ENCODE measurements around the gene NKX2-8. TPM values are rescaled to one million over a fixed set of nuclear protein-coding genes. Genes with fewer than 3 reads are reported as not detected.
A peak's percentile ranks its signal among the peaks of the same experiment; 100 is the strongest.

Gene NKX2-8
- polyA plus RNA-seq, 3 donors: not detected

DNA sequence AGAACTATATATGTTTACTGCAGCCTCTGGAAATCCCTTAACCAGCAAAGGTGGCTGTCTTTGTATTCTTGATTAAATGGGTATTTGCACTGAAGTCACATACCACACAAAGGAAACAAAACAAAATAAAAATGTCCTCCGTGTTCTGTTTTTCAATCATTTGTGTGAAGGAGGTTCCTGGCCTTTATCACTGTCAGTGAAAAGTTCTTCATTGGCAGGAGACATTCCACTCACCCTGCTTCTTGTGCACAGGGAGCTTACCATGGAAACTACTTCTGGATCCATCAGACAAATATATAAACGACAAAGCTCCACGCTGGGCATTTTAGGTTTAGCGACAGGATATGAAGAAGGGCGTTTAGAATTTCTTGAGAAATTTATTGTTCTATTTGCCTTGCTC is 5.7 kb upstream of the NKX2-8 start:
- no peak overlapping the region for H3K4me3 Mint-ChIP-seq
- peaks cover 53 to 74% (median 56%) of the 10 kb centered on the region in 3 donors for H3K27me3 Mint-ChIP-seq (ENCODE audit: low read depth in 3 of 3)

DNA sequence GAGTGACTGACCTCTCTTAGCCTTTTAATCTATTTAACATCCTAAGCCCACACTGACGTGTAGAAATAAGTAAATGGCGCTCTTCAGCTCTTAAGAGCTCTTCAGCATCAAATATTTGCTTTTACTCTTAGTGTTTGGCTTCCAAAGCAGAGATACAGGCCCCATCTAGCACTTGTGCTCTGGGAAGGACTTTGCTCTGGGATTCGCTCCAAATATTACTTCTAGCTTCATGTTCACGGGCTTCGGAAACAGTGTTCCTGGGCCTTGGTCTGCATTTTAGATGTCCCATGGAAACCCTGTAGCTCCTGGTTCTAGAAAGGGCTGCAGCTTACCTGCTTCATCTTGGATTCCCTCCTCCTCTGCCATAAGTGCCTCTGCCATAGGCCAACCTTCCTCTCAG is 2.7 kb upstream of the NKX2-8 start:
- Histone ChIP-seq H3K36me3 (replicated peaks in 1 of 2; ENCODE audit: control insufficient read depth in 1 of 2, insufficient read depth in 2 of 2, low read length in 2 of 2) (no peaks in the 10 kb centered on the region), H3K79me2 (ENCODE audit: insufficient read depth, low read length) (no peaks in the 10 kb centered on the region), H3K9ac (ENCODE audit: insufficient read depth, low read length, poor library complexity, severe bottlenecking) (no peak overlapping the region), H3K4me2 (replicated peaks; ENCODE audit: extremely low read depth, low read length, poor library complexity, severe bottlenecking) (no peak overlapping the region), H3K9me3 (replicated peaks in 1 of 2; ENCODE audit: control insufficient read depth in 1 of 2, insufficient read depth in 1 of 2, low read length in 2 of 2) (peaks cover 0 to 22% of the 10 kb centered on the region in 2 donors), H3K27me3 (ENCODE audit: control insufficient read depth in 2 of 2, insufficient read depth in 2 of 2, low read length in 2 of 2) (peaks cover 67 to 95% of the 10 kb centered on the region in 2 donors), H3K4me3 (replicated peaks in 1 of 3; ENCODE audit: low read depth in 2 of 3, low read length in 3 of 3) (no peak overlapping the region), H3K27ac (ENCODE audit: low read depth in 1 of 2, low read length in 2 of 2) (no peak overlapping the region), H3K4me1 (ENCODE audit: control insufficient read depth in 1 of 2, insufficient read depth in 2 of 2, low read length in 2 of 2) (no peaks in the 10 kb centered on the region), H4K20me1 (ENCODE audit: insufficient read depth, low read length) (no peaks in the 10 kb centered on the region), H2AFZ (ENCODE audit: insufficient read depth, low read depth, low read length, poor library complexity, severe bottlenecking) (no peak overlapping the region)
- no peak for DNase-seq
- Mint-ChIP-seq H3K4me3 (peak overlapping the region in 1 of 2 donors; percentile 72), H3K27ac (peak overlapping the region in 1 of 7 donors; percentile 40), H3K27me3 (ENCODE audit: low read depth in 3 of 3) (peaks cover 76 to 89% (median 76%) of the 10 kb centered on the region in 3 donors), H3K36me3 (no peaks in the 10 kb centered on the region), H3K9me3 (peaks cover 0 to 26% (median 4%) of the 10 kb centered on the region in 7 donors), H3K4me1 (peaks cover 2% of the 10 kb centered on the region)
- intact Hi-C loops (cut with micrococcal nuclease): no loop called here
- WGBS (ENCODE audit: insufficient coverage): 21% methylated on average over 4 of the region's 5 CpGs
- TF ChIP-seq, protein P1, sequence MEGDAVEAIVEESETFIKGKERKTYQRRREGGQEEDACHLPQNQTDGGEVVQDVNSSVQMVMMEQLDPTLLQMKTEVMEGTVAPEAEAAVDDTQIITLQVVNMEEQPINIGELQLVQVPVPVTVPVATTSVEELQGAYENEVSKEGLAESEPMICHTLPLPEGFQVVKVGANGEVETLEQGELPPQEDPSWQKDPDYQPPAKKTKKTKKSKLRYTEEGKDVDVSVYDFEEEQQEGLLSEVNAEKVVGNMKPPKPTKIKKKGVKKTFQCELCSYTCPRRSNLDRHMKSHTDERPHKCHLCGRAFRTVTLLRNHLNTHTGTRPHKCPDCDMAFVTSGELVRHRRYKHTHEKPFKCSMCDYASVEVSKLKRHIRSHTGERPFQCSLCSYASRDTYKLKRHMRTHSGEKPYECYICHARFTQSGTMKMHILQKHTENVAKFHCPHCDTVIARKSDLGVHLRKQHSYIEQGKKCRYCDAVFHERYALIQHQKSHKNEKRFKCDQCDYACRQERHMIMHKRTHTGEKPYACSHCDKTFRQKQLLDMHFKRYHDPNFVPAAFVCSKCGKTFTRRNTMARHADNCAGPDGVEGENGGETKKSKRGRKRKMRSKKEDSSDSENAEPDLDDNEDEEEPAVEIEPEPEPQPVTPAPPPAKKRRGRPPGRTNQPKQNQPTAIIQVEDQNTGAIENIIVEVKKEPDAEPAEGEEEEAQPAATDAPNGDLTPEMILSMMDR (IDR thresholded peaks at IDR 0.05): no peak

More for the DNA sequence above, 5.7 kb upstream of the NKX2-8 start:
- H3K4me3 ChIP-seq (replicated peaks in 1 of 3; ENCODE audit: low read depth in 2 of 3, low read length in 3 of 3): no peak overlapping the region
- no peak overlapping the region for H3K9ac ChIP-seq (ENCODE audit: insufficient read depth, low read length, poor library complexity, severe bottlenecking)
- no peaks in the 10 kb centered on the region for H3K36me3 Mint-ChIP-seq
- H3K9me3 ChIP-seq (replicated peaks in 1 of 2; ENCODE audit: control insufficient read depth in 1 of 2, insufficient read depth in 1 of 2, low read length in 2 of 2): peaks cover 0 to 21% of the 10 kb centered on the region in 2 donors
- no peaks in the 10 kb centered on the region for H3K4me1 Mint-ChIP-seq
- H3K9me3 Mint-ChIP-seq: peaks cover 0 to 14% (median 4%) of the 10 kb centered on the region in 7 donors
- no peak for DNase-seq
- no peaks in the 10 kb centered on the region for H3K79me2 ChIP-seq (ENCODE audit: insufficient read depth, low read length)
- no peak overlapping the region for H2AFZ ChIP-seq (ENCODE audit: insufficient read depth, low read depth, low read length, poor library complexity, severe bottlenecking)
- TF ChIP-seq, protein P1 (IDR thresholded peaks at IDR 0.05): no peak
- H3K27me3 ChIP-seq (ENCODE audit: control insufficient read depth in 2 of 2, insufficient read depth in 2 of 2, low read length in 2 of 2): peaks cover 69 to 84% of the 10 kb centered on the region in 2 donors
- no peaks in the 10 kb centered on the region for H4K20me1 ChIP-seq (ENCODE audit: insufficient read depth, low read length)
- no peak overlapping the region for H3K27ac Mint-ChIP-seq
- no peaks in the 10 kb centered on the region for H3K4me1 ChIP-seq (ENCODE audit: control insufficient read depth in 1 of 2, insufficient read depth in 2 of 2, low read length in 2 of 2)
- no CpG with 5 or more reads among the region's 5 CpGs for WGBS (ENCODE audit: insufficient coverage)
- intact Hi-C loops (cut with micrococcal nuclease): no loop called here
- H3K36me3 ChIP-seq (replicated peaks in 1 of 2; ENCODE audit: control insufficient read depth in 1 of 2, insufficient read depth in 2 of 2, low read length in 2 of 2): no peaks in the 10 kb centered on the region
- H3K4me2 ChIP-seq (replicated peaks; ENCODE audit: extremely low read depth, low read length, poor library complexity, severe bottlenecking): no peak overlapping the region
- no peak overlapping the region for H3K27ac ChIP-seq (ENCODE audit: low read depth in 1 of 2, low read length in 2 of 2)
